Measurements from ENCODE around the gene MYH11.
"Not testable (repeated sequence)": the region's sequence is repeated elsewhere in the genome, so short reads cannot be mapped to it uniquely, and the experiment has no call there.

- TF ChIP-seq, protein P1, sequence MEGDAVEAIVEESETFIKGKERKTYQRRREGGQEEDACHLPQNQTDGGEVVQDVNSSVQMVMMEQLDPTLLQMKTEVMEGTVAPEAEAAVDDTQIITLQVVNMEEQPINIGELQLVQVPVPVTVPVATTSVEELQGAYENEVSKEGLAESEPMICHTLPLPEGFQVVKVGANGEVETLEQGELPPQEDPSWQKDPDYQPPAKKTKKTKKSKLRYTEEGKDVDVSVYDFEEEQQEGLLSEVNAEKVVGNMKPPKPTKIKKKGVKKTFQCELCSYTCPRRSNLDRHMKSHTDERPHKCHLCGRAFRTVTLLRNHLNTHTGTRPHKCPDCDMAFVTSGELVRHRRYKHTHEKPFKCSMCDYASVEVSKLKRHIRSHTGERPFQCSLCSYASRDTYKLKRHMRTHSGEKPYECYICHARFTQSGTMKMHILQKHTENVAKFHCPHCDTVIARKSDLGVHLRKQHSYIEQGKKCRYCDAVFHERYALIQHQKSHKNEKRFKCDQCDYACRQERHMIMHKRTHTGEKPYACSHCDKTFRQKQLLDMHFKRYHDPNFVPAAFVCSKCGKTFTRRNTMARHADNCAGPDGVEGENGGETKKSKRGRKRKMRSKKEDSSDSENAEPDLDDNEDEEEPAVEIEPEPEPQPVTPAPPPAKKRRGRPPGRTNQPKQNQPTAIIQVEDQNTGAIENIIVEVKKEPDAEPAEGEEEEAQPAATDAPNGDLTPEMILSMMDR (IDR thresholded peaks at IDR 0.05): not testable (repeated sequence)
- not testable (repeated sequence) for TF ChIP-seq ZFX (IDR thresholded peaks at IDR 0.05; ENCODE audit: borderline replicate concordance)
Observed at GRCh38 chr16:15850555-15850954, 6.3 kb downstream of the MYH11 start.
